Measurements from ENCODE around the gene TNN. TPM values are rescaled to one million over a fixed set of nuclear protein-coding genes. Genes with fewer than 3 reads are reported as not detected.
A peak's percentile ranks its signal among the peaks of the same experiment; 100 is the strongest.

The TNN gene
- total and polyA plus RNA-seq, 2 donors (not counting 1 experiment from before 2014, with no cell fraction given) = not detected

- H3K4me3 ChIP-seq (replicated peaks in 1 of 4; ENCODE audit: control extremely low read depth in 1 of 4, insufficient read depth in 1 of 4, low read depth in 3 of 4, low read length in 4 of 4) = no peak overlapping the region
- H3K36me3 ChIP-seq (ENCODE audit: control insufficient read depth, insufficient read depth, low read length) = no peaks in the 10 kb centered on the region
- no peaks in the 10 kb centered on the region for H3K9me3 ChIP-seq (ENCODE audit: control insufficient read depth, insufficient read depth, low read depth, low read length)
- no peaks in the 10 kb centered on the region for H3K79me2 ChIP-seq (ENCODE audit: control insufficient read depth, insufficient read depth, low read length)
- peak; percentile 80 to 95 for TF ChIP-seq CTCF (conservative IDR thresholded peaks at IDR 0.05 in 1 of 2, IDR thresholded peaks at IDR 0.05 in 1 of 2; ENCODE audit: low read depth in 1 of 2, low read length in 2 of 2)
- no peak for TF ChIP-seq EZH2 (IDR thresholded peaks at IDR 0.05; ENCODE audit: low read length, missing control alignments)
- no peaks in the 10 kb centered on the region for H3K27me3 ChIP-seq (ENCODE audit: control insufficient read depth, insufficient read depth, low read length)
- no peak overlapping the region for H3K9ac ChIP-seq (ENCODE audit: insufficient read depth, low read length)
- no peaks in the 10 kb centered on the region for H4K20me1 ChIP-seq (ENCODE audit: control insufficient read depth, extremely low read depth, insufficient read depth, low read length)
- H3K27ac ChIP-seq (ENCODE audit: insufficient read depth, low read length) = no peak overlapping the region
- no peaks in the 10 kb centered on the region for H3K4me1 ChIP-seq (ENCODE audit: control insufficient read depth, extremely low read depth, insufficient read depth, low read length)
- no peak overlapping the region for H3K4me2 ChIP-seq (ENCODE audit: extremely low read depth, insufficient read depth, low read length)
- H2AFZ ChIP-seq (ENCODE audit: low read length) = no peak overlapping the region
- peak; percentile 29 to 34 for DNase-seq (ENCODE audit: low read depth in 2 of 2)
Observed at GRCh38 chr1:175146529-175147213, 79.0 kb downstream of the TNN start.

DNA sequence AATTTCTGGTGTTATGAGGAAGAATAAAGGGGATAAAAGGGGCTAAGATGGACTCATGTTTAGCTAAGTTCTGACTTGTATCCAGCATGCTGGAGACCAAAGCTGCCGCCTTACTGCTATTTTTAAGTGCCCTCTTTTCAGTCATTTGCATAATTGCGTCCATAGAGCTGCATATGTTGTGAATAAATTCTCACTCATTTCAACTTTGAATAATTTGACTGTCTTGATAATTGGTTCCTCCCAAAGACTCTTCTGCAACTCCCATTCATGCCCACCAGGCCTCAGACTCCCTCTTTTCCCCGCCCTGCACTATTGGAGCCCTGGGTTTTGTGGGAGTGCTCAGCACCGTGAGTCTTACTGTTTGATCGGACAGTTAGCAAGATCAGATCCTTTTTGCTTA is 79.9 kb downstream of the TNN start:
- H3K9ac ChIP-seq (ENCODE audit: insufficient read depth, low read length) = no peak overlapping the region
- TF ChIP-seq EZH2 (IDR thresholded peaks at IDR 0.05; ENCODE audit: low read length, missing control alignments) (no peak), CTCF (conservative IDR thresholded peaks at IDR 0.05 in 1 of 2, IDR thresholded peaks at IDR 0.05 in 1 of 2; ENCODE audit: low read depth in 1 of 2, low read length in 2 of 2) (no peak)
- H4K20me1 ChIP-seq (ENCODE audit: control insufficient read depth, extremely low read depth, insufficient read depth, low read length) = no peaks in the 10 kb centered on the region
- no peaks in the 10 kb centered on the region for H3K9me3 ChIP-seq (ENCODE audit: control insufficient read depth, insufficient read depth, low read depth, low read length)
- H3K4me2 ChIP-seq (ENCODE audit: extremely low read depth, insufficient read depth, low read length) = no peak overlapping the region
- H3K36me3 ChIP-seq (ENCODE audit: control insufficient read depth, insufficient read depth, low read length) = no peaks in the 10 kb centered on the region
- no peaks in the 10 kb centered on the region for H3K27me3 ChIP-seq (ENCODE audit: control insufficient read depth, insufficient read depth, low read length)
- H3K27ac ChIP-seq (ENCODE audit: insufficient read depth, low read length) = no peak overlapping the region
- H3K4me1 ChIP-seq (ENCODE audit: control insufficient read depth, extremely low read depth, insufficient read depth, low read length) = no peaks in the 10 kb centered on the region
- no peak overlapping the region for H2AFZ ChIP-seq (ENCODE audit: low read length)
- no peaks in the 10 kb centered on the region for H3K79me2 ChIP-seq (ENCODE audit: control insufficient read depth, insufficient read depth, low read length)
- no peak overlapping the region for H3K4me3 ChIP-seq (replicated peaks in 1 of 4; ENCODE audit: control extremely low read depth in 1 of 4, insufficient read depth in 1 of 4, low read depth in 3 of 4, low read length in 4 of 4)
- DNase-seq (ENCODE audit: low read depth in 2 of 2) = no peak

- Histone ChIP-seq H3K4me1 (ENCODE audit: control insufficient read depth, extremely low read depth, insufficient read depth, low read length) (no peaks in the 10 kb centered on the region), H3K9me3 (ENCODE audit: control insufficient read depth, insufficient read depth, low read depth, low read length) (no peaks in the 10 kb centered on the region), H3K27ac (ENCODE audit: insufficient read depth, low read length) (no peak overlapping the region), H3K36me3 (ENCODE audit: control insufficient read depth, insufficient read depth, low read length) (no peaks in the 10 kb centered on the region), H3K4me2 (ENCODE audit: extremely low read depth, insufficient read depth, low read length) (no peak overlapping the region), H3K79me2 (ENCODE audit: control insufficient read depth, insufficient read depth, low read length) (no peaks in the 10 kb centered on the region), H4K20me1 (ENCODE audit: control insufficient read depth, extremely low read depth, insufficient read depth, low read length) (no peaks in the 10 kb centered on the region), H3K9ac (ENCODE audit: insufficient read depth, low read length) (no peak overlapping the region), H3K4me3 (replicated peaks in 1 of 4; ENCODE audit: control extremely low read depth in 1 of 4, insufficient read depth in 1 of 4, low read depth in 3 of 4, low read length in 4 of 4) (no peak overlapping the region), H2AFZ (ENCODE audit: low read length) (no peak overlapping the region), H3K27me3 (ENCODE audit: control insufficient read depth, insufficient read depth, low read length) (no peaks in the 10 kb centered on the region)
- TF ChIP-seq CTCF (conservative IDR thresholded peaks at IDR 0.05 in 1 of 2, IDR thresholded peaks at IDR 0.05 in 1 of 2; ENCODE audit: low read depth in 1 of 2, low read length in 2 of 2) (no peak), EZH2 (IDR thresholded peaks at IDR 0.05; ENCODE audit: low read length, missing control alignments) (no peak)
- no peak for DNase-seq (ENCODE audit: low read depth in 2 of 2)
Observed at GRCh38 chr1:175148068-175148467, 80.4 kb downstream of the TNN start.
